BJ (cell line): Measurements from ENCODE around the gene UPF1. TPM values are rescaled to one million over a fixed set of nuclear protein-coding genes. Genes with fewer than 3 reads are reported as not detected.

Experiments
- CTCF ChIA-PET: fragments of 350-600 bp; formaldehyde crosslinking; extraction: SDS; loops from one replicate; lab custom pipeline; 2021; ENCODE audit warnings: antibody characterized with exemption, inconsistent platforms; lab: Yijun Ruan, JAX
- POLR2A ChIA-PET: fragments of 300-600 bp; sonication (Branson Sonifier 250); formaldehyde crosslinking; extraction: SDS; loops from one replicate; lab custom pipeline; 2021; ENCODE audit warnings: antibody characterized with exemption; lab: Charles Lee
- DNase-seq: peaks from one replicate; pipeline ENCODE4 v3.0.0-alpha.2; 2011; ENCODE audit warnings: low read depth
- H3K27me3 ChIP-seq: 2 replicates; pipeline ENCODE4 v1.6.0; 2011; ENCODE audit warnings: low read length; ENCODE audit not compliant: control insufficient read depth, insufficient read depth
- H3K36me3 ChIP-seq: 2 replicates; pipeline ENCODE4 v1.5.1; 2011; ENCODE audit warnings: low read length; ENCODE audit not compliant: control insufficient read depth, insufficient read depth
- H3K4me3 ChIP-seq: 2 replicates; pipeline ENCODE4 v1.5.1; 2011; ENCODE audit warnings: low read depth, mild to moderate bottlenecking, control low read depth, low read length
- polyA plus RNA-seq: library from polyadenylated mRNA; depleted of rRNA; stranded (reverse); fragments of >200 nt; gene quantifications from 2 replicates; pipeline ENCODE4 v1.2.3, GENCODE V29; 2011
- TF ChIP-seq, protein P1 (sequence below): IDR thresholded peaks from 2 replicates; pipeline ENCODE4 v1.5.1; 2011; ENCODE audit warnings: low read depth, mild to moderate bottlenecking, control low read depth, inconsistent platforms, low read length, moderate library complexity; ENCODE audit not compliant: insufficient read depth

UPF1 gene
- polyA plus RNA-seq, 1 experiment: 24.1 TPM

GRCh38 chr19:18869781-18870530, 38.2 kb downstream of the UPF1 start:
- ChIA-PET POLR2A (no interaction called here), CTCF (no interaction called here)
- TF ChIP-seq, protein P1, sequence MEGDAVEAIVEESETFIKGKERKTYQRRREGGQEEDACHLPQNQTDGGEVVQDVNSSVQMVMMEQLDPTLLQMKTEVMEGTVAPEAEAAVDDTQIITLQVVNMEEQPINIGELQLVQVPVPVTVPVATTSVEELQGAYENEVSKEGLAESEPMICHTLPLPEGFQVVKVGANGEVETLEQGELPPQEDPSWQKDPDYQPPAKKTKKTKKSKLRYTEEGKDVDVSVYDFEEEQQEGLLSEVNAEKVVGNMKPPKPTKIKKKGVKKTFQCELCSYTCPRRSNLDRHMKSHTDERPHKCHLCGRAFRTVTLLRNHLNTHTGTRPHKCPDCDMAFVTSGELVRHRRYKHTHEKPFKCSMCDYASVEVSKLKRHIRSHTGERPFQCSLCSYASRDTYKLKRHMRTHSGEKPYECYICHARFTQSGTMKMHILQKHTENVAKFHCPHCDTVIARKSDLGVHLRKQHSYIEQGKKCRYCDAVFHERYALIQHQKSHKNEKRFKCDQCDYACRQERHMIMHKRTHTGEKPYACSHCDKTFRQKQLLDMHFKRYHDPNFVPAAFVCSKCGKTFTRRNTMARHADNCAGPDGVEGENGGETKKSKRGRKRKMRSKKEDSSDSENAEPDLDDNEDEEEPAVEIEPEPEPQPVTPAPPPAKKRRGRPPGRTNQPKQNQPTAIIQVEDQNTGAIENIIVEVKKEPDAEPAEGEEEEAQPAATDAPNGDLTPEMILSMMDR: no peak
- Histone ChIP-seq H3K36me3 (peaks cover 24% of the 10 kb centered on the region), H3K27me3 (no peaks in the 10 kb centered on the region), H3K4me3 (no peak overlapping the region)
- no peak for DNase-seq

DNA sequence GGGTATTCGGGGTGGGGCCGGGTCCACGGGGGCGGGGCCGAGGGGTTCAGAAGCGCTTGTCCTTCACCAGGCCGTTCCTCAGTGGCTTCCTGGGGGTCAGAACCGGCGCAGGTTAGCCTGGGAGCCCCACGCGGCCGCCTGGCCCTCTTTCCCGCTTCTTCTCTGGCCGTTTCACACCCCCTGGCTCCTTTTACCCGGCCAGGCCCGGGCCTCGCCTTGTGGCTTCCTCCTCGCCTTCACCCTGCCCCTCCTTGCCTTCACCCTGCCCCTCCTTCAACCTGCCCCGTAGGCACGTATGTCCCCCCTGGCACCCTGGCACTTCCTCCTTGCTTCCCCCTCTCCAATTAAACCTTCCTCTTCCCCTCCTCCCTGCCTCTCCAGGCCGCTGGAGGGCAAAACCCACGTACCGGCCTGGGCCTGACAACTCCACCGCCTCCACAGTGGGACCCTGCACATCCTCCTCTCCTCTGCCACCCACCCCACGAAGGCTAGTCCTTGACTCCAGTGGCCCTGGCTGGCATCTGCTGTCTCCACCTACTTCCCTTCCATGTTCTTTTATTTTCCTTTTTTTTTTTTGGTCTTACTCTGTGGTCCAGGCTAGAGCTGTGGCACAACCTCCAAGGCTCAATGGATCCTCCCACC, 38.9 kb downstream of the UPF1 start:
- ChIA-PET POLR2A (no interaction called here), CTCF (interaction anchor here (0.8 kb wide), 1 partner anchor 116 kb away, joined by 4 read pairs; no protein-coding TSS in a partner anchor)
- Histone ChIP-seq H3K4me3 (no peak overlapping the region), H3K36me3 (peaks cover 19% of the 10 kb centered on the region), H3K27me3 (no peaks in the 10 kb centered on the region)
- no peak for DNase-seq
- TF ChIP-seq, protein P1: no peak

GRCh38 chr19:18871543-18871942, 39.8 kb downstream of the UPF1 start:
- CTCF ChIA-PET: no interaction called here
- POLR2A ChIA-PET: no interaction called here
- Histone ChIP-seq H3K36me3 (peaks cover 13% of the 10 kb centered on the region), H3K4me3 (no peak overlapping the region), H3K27me3 (no peaks in the 10 kb centered on the region)
- TF ChIP-seq, protein P1: no peak
- no peak for DNase-seq

GRCh38 chr19:18875726-18876125, 44.0 kb downstream of the UPF1 start:
- DNase-seq: peak; percentile 74
- POLR2A ChIA-PET: no interaction called here
- Histone ChIP-seq H3K27me3 (no peaks in the 10 kb centered on the region), H3K36me3 (no peaks in the 10 kb centered on the region; the same call in 1 of the 2 replicates), H3K4me3 (no peak overlapping the region)
- TF ChIP-seq, protein P1: no peak
- CTCF ChIA-PET: interaction anchor here (1.2 to 1.5 kb wide), 3 partner anchors 9 to 112 kb away, joined by 3 to 10 read pairs (median 9); no protein-coding TSS in a partner anchor

DNA sequence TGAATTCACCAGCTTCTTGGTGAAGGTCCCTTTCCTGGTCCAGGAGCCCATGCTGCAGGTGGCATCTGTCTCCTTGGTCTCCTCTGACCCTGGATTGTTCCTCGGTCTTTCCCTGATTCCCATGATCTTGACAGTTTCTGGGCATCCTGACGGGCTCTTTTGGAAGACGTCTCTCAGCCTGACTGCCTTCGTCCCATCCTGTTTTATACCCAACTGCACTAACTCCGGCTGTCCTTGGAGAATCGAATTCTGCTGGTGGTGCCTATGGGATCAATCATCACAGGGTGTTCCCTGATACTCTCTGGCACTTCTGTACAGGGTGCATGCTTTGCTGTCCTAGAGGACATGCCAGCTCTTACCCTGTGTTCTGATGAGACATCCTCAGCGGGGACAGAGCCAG, 45.1 kb downstream of the UPF1 start:
- CTCF ChIA-PET: interaction anchor here (0.8 to 1.7 kb wide), 3 partner anchors 10 to 29 kb away, joined by 3 to 7 read pairs (median 3); no protein-coding TSS in a partner anchor
- no peak for DNase-seq
- TF ChIP-seq, protein P1: no peak
- Histone ChIP-seq H3K4me3 (no peak overlapping the region), H3K36me3 (no peaks in the 10 kb centered on the region; the same call in 1 of the 2 replicates), H3K27me3 (no peaks in the 10 kb centered on the region)
- POLR2A ChIA-PET: no interaction called here
